Measurements from ENCODE around the gene GFAP.

GRCh38 chr17:44941712-44942331 is 26.5 kb upstream of the GFAP start:
- TF ChIP-seq PKNOX1 (IDR thresholded peaks at IDR 0.05) (no peak), BHLHE40 (IDR thresholded peaks at IDR 0.05; ENCODE audit: borderline replicate concordance) (no peak), ELF4 (IDR thresholded peaks at IDR 0.05) (no peak), FOXM1 (IDR thresholded peaks at IDR 0.05; ENCODE audit: borderline replicate concordance) (no peak), TARDBP (IDR thresholded peaks at IDR 0.05) (no peak), LEF1 (IDR thresholded peaks at IDR 0.05; ENCODE audit: borderline replicate concordance) (no peak), SP1 (IDR thresholded peaks at IDR 0.05) (no peak), HDGF (IDR thresholded peaks at IDR 0.05; ENCODE audit: borderline replicate concordance) (no peak), FOXA1 (IDR thresholded peaks at IDR 0.05) (no peak), ZNF384 (IDR thresholded peaks at IDR 0.05) (no peak), SUZ12 (IDR thresholded peaks at IDR 0.05) (no peak), NFRKB (IDR thresholded peaks at IDR 0.05) (no peak), ARNT (IDR thresholded peaks at IDR 0.05) (no peak)
